IPS-11a (cell line): ENCODE measurements around the gene ASB2.

ENCODE experiments used
- H3K4me3 ChIP-seq: one replicate; pipeline ENCODE4 v1.5.1; 2013; ENCODE audit warnings: low read depth, low read length, control low read depth

Gene ASB2

GRCh38 chr14:93962701-93963601, 13.4 kb downstream of the ASB2 start:
- H3K4me3 ChIP-seq = no peak overlapping the region

- no peak overlapping the region for H3K4me3 ChIP-seq
Measured at GRCh38 chr14:93961620-93962019, 14.8 kb downstream of the ASB2 start.

- no peak overlapping the region for H3K4me3 ChIP-seq
Measured at GRCh38 chr14:93960774-93961438, 15.5 kb downstream of the ASB2 start.

- H3K4me3 ChIP-seq = no peak overlapping the region
Measured at GRCh38 chr14:93960108-93960475, 16.3 kb downstream of the ASB2 start.

- H3K4me3 ChIP-seq = no peak overlapping the region
Measured at GRCh38 chr14:93959239-93960107, 16.9 kb downstream of the ASB2 start.

- no peak overlapping the region for H3K4me3 ChIP-seq
Measured at GRCh38 chr14:93958567-93959238, 17.7 kb downstream of the ASB2 start.

- H3K4me3 ChIP-seq = no peak overlapping the region
Measured at GRCh38 chr14:93957751-93958566, 18.4 kb downstream of the ASB2 start.

GRCh38 chr14:93957333-93957710, 19.0 kb downstream of the ASB2 start:
- H3K4me3 ChIP-seq = no peak overlapping the region

GRCh38 chr14:93956514-93957332, 19.6 kb downstream of the ASB2 start:
- H3K4me3 ChIP-seq = no peak overlapping the region

- H3K4me3 ChIP-seq = no peak overlapping the region
Measured at GRCh38 chr14:93955850-93956481, 20.4 kb downstream of the ASB2 start.

GRCh38 chr14:93954900-93955849, 21.2 kb downstream of the ASB2 start:
- H3K4me3 ChIP-seq = no peak overlapping the region

- no peak overlapping the region for H3K4me3 ChIP-seq
Measured at GRCh38 chr14:93954516-93954830, 21.9 kb downstream of the ASB2 start.

- no peak overlapping the region for H3K4me3 ChIP-seq
Measured at GRCh38 chr14:93953739-93954515, 22.4 kb downstream of the ASB2 start.

- no peak overlapping the region for H3K4me3 ChIP-seq
Measured at GRCh38 chr14:93953263-93953662, 23.1 kb downstream of the ASB2 start.

GRCh38 chr14:93952829-93953228, 23.5 kb downstream of the ASB2 start:
- H3K4me3 ChIP-seq = no peak overlapping the region

GRCh38 chr14:93951635-93952540, 24.5 kb downstream of the ASB2 start:
- no peak overlapping the region for H3K4me3 ChIP-seq
